Dermis blood vessel endothelial cell (primary cell): ENCODE results near the gene MGAT5. TPM values are rescaled to one million over a fixed set of nuclear protein-coding genes. Genes with fewer than 3 reads are reported as not detected.
A peak's percentile ranks its signal among the peaks of the same experiment; 100 is the strongest.

Experiments used
- DNase-seq: peaks from one replicate; pipeline ENCODE4 v3.0.0; 2010
- total RNA-seq: library from RNA; depleted of rRNA; stranded (reverse); fragments of >200 nt; gene quantifications from 2 replicates; pipeline ENCODE4 v1.2.3, GENCODE V29; 2014

Gene MGAT5
- total RNA-seq, 1 donor from 2014 or later, result 133 TPM

DNA sequence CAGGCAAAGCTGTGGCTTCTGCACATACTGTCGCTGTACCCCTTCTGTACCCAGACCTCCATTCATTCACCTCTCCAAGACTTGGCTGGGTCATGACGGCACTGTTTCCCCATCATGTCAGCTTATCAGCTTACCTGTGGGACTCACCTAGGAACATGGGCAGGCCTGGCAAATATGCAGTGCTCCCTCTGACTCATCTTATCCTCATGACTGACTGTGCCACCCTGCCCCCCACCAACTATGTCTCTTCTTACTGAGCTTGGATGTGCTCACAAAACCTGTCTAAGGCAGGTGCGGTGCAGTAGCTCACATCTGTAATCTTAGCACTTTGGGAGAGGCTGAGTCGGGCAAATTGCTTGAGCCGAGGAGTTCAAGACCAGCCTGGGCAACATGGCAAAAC lies 152.4 kb downstream of the MGAT5 start:
- DNase-seq, result no peak

DNA sequence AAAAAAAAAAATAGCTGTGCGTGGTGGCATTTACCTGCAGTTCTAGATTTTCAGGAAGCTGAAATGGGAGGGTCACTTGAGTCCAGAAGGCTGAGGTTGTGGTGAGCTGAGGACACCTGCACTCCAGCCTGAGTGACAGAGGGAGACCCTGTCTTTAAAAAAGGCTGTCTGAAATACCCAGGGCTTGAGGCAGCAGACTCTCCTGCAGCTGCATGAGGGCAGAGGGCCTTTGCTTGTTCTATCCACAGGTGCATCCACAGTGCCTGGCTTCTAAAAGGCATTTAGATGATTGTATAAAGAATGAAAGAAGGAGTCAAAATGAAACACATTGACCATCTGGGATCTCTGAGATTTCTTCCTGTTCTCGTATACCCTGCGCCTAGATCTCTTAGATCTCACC lies 152.9 kb downstream of the MGAT5 start:
- no peak for DNase-seq

DNA sequence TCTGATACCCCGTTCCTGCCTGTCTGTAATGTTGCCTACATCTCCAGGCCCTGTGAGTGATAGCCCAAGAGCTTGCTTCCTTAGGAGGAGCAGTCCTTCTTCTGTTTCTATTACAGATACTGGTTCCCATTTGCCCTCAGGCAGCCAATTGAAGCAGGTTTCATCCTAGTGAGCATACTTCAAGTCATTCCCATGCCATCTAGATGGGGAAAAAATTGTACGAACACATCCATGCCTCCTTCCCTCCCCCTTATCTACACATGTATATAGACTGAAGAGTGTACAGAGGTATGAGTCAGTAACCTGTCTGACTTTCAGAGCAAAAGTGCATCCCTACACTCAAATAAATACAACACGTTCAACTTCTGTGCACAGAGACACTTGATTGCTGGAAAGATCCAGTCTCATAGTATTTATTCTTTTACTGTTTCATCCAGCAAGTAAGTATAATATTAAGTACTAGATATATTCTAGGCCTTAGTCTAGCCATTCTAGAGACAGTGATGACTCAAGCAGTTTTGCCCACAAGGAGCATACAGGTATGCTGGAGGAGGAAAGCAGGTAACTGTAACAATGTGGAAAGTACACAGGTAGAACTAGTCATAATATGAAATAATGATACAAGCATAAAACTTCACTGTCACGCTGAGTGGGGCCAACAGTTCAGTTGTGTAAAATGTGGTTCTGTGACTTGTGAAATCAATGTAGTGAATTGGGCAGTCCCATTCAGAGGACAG lies 153.4 kb downstream of the MGAT5 start:
- DNase-seq, result no peak

DNA sequence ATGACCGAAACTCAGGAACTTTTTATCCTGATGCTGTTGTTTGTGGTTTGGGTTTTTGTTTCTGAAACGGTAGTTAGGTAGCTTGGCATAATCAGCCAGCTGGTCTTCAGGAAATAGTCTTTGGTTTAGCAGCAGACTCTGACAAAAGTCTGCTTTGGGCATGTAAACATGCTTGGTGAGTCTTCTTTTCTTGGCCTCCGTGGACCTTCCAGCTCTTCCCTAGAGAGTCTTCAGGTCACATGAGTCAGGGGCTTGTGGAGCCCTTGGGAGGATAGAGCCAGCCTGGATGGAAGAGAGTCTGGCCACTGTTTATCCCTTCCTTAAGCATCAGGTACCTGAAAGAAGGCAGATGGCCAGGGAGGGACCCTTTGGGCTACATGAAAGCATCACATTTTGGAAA lies 154.5 kb downstream of the MGAT5 start:
- peak; percentile 66 for DNase-seq

DNA sequence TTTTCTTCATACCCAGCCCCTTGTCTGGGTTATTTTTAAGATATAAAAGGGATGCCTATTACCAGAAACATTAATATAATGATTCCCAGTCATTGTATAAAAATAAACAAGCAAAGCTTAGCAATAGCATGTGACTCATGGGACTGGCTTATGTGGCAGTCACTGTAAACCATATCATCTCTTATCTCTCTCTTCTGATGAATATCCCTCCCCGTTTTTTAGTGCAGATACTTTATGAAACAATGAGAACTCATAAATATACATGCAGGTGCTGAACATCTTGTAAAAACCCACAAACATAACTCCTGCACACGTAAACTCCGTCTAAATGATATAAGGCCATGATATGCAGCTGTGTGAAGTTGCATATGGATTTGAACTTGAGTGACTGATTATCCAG lies 154.9 kb downstream of the MGAT5 start:
- peak; percentile 46 for DNase-seq

DNA sequence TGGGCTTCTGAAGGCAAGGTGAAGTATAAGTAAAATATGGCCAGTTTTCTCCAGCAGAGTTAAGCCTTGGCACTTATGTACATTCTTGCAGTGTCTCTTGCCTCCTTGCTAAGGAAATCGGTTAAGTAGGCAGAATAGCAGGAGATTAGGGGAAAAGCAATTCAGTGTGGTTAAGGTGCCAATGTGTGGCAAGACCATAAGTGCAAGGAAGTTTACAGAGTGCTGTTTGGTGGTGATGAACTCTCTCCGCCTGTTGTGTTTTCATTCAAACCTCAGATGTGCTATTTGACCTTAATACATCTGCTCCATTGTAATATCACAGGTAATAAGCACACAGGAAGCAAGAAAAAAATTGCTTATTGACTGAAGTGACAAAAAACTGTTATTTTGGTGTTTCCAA lies 156.1 kb downstream of the MGAT5 start:
- DNase-seq, result peak; percentile 58

DNA sequence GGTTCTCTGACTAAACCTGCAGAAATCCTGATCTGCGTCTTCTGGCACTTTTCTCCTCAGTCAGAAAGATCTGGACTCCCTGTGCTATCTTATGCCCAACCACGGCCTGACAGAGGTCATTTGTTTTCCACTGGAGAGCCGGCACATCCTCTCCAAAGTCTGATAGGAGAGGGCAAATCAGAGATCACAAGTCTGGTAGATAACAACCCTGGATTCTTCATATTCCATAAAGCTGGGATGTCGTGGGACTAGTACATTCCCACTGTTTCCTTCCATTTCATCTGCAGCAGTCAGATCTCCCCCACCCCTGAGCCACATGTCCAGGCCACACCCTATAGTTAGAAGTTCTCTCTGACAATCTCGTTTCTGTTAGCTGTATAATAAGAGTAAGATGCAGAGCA lies 157.0 kb downstream of the MGAT5 start:
- DNase-seq, result peak; percentile 44

DNA sequence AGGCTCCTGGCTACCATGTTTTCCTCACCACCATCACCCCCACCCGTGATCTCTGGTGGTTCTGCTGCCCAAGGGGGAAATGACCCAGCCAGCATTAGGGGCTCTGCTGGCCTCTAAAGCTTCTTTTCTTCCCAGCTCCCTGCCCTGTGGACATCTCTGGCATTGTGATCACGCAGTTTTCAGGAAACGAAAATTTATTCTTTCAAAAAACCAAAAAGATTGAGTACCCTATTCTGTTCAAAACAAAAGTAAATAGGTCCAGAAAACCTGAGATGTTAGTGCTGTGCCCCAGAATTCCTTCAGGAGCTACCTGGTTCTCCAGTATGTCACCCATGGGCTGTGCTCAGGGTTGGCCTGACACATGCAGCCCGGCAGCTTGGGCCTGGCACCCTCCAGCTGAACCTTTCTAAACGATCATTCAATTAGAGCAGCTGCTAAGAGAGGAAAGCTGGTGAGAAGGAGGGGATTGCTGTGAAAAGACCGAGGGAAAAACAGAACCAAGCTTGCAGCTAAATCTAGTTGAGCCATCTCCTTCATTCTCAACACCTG lies 157.5 kb downstream of the MGAT5 start:
- no peak for DNase-seq

DNA sequence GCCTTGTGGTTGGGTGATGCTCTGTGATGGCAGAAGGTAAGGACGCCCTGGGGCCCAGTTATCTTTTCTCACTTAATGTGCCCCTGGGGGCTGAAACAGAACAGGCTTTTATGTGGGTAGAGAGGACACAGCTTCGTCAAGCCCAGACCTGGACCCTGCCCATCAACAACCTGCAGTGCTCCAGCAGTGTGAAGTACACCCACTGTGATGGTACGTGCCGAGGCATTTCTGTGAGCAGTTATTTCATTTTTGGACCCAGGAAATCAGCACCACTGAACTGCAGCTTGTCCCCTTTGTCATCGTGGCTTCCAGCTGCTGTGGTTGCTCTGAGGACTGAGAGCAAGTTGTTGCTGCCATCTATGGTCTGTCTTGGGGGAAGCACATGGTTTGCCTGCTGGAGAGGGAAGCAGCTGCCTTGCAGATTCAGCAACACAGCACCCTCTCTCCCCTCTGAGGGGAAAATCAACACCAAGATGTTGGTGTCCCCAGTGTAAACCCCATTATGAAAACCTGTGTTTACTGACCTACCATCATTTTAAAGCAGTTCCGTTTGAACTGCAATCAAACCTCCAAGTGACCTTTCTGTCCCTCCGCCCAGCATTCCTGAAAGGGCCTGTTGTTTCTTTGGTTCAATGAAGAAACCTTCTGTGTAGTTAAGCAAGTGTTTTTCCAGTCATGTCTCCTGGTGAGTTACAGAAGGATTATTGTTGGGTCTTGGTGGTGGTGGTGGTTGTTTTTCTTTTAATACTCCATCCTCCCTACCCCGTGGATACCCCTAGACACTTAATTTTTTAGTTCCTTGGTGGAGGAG lies 158.2 kb downstream of the MGAT5 start:
- peak; percentile 90 for DNase-seq

DNA sequence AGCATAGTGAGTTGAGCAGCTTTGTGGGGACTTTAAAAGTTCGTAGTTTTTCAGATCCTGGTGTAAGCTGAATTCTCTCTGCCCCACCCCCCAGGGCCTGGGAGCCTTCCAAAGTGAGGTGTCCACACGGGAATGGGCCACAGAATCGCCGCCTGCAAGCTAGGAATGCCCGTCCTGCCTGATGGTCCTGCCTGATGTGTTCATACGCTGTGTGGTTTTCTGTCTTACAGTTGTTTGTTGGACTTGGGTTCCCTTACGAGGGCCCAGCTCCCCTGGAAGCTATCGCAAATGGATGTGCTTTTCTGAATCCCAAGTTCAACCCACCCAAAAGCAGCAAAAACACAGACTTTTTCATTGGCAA lies 158.7 kb downstream of the MGAT5 start:
- no peak for DNase-seq

DNA sequence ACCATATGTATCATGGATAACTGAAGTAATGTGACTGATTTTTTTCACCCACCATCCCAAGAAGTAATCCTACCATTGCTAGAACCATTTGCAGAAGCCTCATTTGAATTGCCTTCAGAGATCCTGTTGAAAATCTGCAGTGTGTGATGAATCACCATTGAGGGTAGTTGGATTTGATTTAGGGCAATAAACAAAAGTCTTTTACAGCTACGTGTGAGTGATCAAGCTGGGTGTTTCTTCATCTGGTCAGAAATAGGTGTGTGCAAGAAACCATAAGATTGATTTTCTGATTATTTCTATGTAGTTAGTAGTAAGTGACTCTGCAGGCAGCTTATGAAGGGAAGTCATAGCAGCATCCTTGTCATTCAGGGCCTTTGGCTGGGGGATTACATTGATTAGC lies 159.6 kb downstream of the MGAT5 start:
- no peak for DNase-seq

DNA sequence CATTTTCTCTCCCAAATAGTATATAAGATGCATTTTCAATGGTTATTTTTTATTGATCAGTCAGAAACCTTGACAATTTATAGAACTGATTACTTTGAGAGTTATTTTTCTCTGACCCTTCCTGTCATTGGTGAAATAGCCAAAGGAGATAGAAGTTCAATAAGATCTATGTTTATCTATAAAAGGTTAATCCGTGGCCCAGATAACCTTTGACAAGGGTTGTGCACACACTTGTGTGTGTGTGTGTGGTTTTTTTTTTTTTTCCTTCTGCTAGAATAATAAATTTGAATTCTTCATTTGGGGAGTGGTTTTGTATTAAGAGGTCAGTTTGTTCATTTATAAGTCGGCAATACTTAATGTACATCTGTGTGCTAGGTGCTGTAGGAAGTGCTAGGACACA lies 160.0 kb downstream of the MGAT5 start:
- no peak for DNase-seq

DNA sequence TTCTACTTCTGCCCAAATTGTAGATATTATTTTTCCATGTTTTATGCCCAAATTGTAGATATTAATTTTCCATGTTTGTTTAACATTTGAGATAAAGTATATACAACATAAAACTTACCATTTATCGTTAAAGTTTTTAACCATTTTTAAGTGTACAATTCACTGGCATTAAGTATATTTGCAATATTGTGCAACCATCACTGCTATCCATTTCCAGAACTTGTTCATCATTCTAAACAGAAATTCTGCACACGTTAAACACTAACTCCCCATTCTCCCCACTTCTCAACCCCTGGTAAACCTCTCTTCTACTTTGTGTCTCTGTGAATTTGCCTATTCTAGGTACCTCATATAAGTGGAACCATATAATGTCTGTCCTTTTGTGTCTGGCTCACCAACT lies 162.1 kb downstream of the MGAT5 start:
- DNase-seq, result no peak

DNA sequence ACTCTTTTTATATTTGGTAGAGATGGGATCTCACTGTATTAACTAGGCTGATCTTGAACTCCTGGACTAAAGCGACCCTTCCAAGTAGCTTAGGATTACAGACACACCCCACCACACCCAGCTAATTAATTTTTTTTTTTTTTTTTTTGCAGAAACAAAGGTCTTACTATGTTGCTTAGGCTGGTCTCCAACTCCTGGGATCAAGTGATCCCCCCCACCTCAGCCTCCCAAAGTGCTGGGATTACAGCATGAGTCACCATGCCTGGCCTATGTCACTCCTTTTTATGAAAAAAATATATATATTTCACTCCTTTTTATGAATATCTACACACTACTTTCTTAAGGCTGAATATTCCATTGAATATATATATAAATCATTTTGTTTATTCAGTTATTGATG lies 162.8 kb downstream of the MGAT5 start:
- no peak for DNase-seq

DNA sequence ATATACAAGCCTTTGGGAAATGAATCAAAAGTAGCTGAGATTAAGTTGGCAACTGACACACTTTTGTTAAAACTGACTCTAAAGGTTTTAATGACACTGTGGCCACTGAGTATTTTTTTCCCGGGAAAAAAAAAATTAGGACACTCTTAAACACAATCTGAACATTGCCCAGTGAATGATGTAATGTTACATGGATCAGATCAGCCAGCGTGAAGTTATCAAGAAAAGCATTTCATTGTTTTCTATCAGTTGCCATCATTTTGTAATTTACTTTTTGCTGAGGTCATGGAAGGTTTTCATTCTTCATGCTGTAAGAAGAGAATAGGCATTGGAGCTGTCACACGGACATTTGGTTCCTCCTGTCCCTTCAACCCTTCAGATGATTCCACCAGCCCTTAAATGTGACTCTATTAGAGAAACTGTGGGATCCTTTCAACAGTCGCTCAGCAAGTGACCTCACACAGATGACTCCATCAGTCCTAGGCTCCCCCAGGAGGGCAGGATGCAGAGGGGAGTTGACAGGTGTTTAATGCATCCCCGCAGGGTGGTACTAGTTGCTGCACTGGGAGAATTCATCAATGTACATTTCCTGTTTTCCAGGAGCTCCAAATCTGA lies 164.2 kb downstream of the MGAT5 start:
- no peak for DNase-seq

DNA sequence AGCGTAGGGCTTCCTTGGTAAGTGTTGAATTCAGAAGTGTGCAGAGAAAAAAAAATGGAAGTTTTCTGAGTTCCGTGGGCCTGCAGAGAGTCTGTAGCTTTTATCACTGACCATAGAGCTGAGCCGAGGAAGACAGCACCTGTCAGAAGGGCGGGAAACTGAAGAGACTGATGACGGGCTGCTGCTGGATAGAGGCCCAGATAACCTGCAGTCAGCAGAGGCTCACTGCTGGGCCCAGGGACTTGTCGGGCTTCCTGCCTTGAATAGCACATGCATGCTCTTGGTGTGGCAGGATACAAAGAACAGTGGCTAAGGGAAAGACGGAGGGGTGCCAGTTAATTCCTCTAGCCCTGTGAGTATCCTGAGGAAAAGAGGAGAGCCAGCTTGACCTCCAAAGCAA lies 166.4 kb downstream of the MGAT5 start:
- DNase-seq, result no peak

DNA sequence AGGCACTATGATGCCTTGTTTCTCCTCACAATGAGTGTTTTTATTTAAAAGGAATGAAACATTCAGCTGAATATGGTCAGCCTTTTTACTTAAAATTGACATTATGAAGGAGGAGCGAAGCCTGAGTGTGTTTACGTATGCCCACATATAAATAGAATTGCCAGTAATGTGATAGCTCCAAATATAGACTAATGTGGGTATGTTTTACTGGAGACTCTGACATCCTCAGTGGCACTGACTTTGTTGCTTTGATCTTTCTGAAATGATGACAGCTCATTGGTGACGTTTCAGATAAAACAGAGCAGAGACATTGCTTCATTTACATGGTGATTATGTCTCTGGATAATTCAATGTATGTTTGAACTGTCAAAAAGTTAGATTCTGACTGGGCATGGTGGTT lies 167.0 kb downstream of the MGAT5 start:
- no peak for DNase-seq

DNA sequence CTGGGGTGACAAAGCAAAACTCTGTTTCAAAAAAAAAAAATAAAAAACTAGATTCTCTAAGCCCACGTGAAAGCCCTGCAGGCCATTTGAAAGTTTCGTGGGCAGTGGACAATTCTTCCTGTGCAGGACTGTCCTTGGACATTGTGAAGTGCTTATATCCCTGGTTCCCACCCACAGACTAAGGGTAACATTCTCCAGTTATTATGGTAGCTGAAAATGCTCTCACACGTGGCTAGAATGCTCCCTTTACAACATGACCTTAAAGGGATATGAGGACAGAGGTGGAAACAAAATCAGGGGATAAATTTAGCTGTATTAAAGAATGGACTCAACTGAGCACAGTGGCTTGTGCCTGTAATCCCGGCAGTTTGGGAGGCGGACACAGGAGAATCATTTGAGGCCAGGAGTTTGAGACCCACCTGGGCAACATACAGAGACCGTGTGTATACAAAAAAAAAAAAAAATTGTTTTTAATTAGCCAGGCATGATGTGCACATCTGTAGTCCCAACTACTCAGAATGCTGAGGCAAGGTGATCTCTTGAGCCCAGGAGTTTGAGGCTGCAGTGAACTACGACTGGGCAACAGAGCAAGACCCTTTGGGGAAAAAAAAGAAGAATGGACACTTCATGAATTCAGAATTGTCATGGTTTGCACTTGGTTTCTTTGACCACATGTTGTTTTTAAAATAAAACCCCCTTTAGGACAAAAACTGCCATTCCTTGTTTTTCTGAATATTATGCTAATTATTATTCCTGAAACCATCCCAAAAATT lies 167.9 kb downstream of the MGAT5 start:
- no peak for DNase-seq

DNA sequence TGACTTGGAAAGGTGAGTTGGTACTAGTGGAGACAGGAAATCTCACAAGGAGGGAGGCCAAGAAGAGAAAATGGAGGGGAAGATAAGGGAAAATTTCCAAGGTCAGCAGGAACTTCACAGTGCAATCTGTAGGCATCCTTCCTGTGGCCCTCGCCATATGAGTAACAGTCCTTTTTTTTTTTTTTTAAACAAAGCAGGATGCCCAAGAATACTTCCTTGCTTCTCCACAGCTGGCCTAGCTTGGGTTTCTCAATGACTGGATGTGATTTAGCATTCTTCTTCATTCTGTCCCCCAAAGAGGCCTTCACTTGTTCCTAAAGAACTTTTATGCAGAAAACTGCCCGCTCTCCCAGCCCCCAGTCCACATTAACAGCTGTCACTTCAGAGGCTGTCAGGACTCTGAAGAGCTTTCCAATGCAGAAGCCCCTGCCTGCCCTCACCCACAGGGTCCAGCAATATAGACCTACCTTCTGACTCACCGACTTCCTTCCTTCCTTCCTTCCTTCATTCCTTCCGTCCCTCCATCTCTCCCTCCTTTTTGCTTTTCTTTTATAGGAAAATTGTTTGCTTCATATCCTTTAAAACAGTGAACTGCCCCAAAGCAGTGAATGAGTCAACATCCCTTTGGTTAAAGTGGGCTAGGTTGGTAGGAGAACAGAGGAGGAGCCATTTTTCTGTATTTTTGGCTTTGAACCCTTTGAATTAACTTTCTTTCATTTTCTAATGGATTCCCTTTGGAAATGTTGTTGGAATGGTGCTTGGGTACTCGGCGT lies 172.0 kb downstream of the MGAT5 start:
- DNase-seq, result peak; percentile 50

DNA sequence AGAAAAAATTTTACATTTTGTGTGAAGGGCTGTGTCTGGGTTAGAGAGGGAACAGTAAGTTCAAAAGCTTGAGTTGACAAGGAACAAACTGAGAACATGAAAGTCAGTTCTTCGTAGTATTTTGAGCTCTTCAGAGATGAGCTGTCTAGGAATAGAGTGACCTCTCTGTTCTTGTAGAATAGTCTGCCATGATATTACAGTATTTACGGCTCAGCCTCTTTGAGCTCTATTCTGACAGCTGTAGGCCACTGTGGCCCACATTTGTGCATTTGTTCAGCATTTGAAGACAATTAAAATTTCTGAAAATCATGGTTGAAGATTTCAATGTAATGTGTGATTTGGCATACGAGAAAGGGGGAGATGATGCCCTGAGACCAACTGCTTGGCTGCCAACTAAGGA lies 172.8 kb downstream of the MGAT5 start:
- no peak for DNase-seq

DNA sequence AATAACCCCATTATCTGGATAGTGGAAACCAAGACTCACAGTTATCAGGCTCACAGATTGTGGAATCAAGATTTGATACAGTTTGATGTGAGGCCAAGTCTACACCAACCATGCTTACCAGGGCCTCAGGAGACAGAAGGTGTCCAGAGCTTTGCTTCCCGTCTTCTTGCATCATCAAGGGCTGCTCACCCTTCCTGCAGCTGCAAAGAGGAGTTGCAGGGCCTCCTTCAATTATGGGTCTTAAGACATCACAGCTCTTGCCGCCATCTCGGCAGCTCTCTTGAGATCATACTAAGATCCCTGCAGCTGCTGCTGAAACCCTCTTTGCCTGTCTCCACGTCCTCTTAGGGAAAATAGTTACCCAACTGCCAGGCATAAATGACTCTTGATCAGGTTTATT lies 176.0 kb downstream of the MGAT5 start:
- no peak for DNase-seq

DNA sequence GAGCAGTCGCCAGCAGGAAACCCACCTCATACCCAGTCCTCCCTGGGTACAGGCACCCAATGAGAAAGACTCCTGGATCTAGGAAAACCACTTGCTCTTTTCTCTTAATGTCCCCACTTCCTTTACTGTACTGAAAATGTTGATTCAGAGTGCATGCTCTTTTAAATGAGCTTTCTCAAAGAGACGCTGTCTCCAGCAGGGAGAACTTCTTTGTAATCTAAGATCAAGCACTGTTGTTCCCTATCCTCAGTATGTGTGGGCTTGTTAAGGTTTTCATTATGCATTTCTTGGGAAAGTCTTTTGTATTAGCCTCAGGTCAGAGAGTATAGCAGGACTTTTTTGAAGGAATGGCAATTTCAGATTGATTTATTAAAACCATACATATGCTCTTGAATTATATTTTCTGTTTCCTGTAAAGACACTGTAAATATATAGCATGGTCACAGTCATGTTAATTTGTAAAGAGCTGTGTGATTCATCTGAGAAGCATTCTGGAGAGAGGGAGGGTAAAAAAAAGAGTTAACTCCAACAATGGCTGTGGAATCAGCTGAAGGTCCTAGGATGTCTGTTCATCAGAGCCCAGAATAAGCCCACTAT lies 178.1 kb downstream of the MGAT5 start:
- no peak for DNase-seq
